Karpas-422 (cell line): ENCODE results near the gene ROR1. TPM values are rescaled to one million over a fixed set of nuclear protein-coding genes. Genes with fewer than 3 reads are reported as not detected.

Experiments used
- DNase-seq: peaks from one replicate; pipeline ENCODE4 v3.0.0-alpha.2; 2015
- H2AFZ ChIP-seq: fragments of 200-600 bp; sonication (generic); 2 replicates; pipeline ENCODE4 v1.6.1; 2014; ENCODE audit warnings: antibody characterized with exemption, low read length, mixed read lengths
- H3K27ac ChIP-seq: fragments of 200-600 bp; sonication (generic); 2 replicates; pipeline ENCODE4 v1.5.1; 2014; ENCODE audit warnings: mild to moderate bottlenecking, low read length, moderate library complexity
- H3K27me3 ChIP-seq: fragments of 200-600 bp; sonication (generic); 2 replicates; pipeline ENCODE4 v1.6.1; 2014; ENCODE audit warnings: low read length, mixed read lengths
- H3K36me3 ChIP-seq: fragments of 200-600 bp; sonication (generic); 2 replicates; pipeline ENCODE4 v1.6.1; 2014; ENCODE audit warnings: low read length, mixed read lengths; ENCODE audit not compliant: insufficient read depth
- H3K4me1 ChIP-seq: fragments of 200-600 bp; sonication (generic); 2 replicates; pipeline ENCODE4 v1.6.1; 2014; ENCODE audit warnings: mild to moderate bottlenecking, low read length, mixed read lengths
- H3K4me2 ChIP-seq: fragments of 200-600 bp; sonication (generic); 2 replicates; pipeline ENCODE4 v1.6.1; 2014; ENCODE audit warnings: low read length, low read depth, mild to moderate bottlenecking; ENCODE audit not compliant: poor library complexity, severe bottlenecking
- H3K4me3 ChIP-seq: fragments of 200-600 bp; sonication (generic); 2 replicates; pipeline ENCODE4 v1.5.1; 2014; ENCODE audit warnings: mild to moderate bottlenecking, antibody characterized with exemption, low read length, mixed read lengths
- H3K79me2 ChIP-seq: fragments of 200-600 bp; sonication (generic); 2 replicates; pipeline ENCODE4 v1.6.1; 2014; ENCODE audit warnings: mild to moderate bottlenecking, low read length, mixed read lengths
- H3K9ac ChIP-seq: fragments of 200-600 bp; sonication (generic); 2 replicates; pipeline ENCODE4 v1.6.0; 2014; ENCODE audit warnings: low read length
- H3K9me2 ChIP-seq: fragments of 200-600 bp; sonication (generic), shearing (Covaris generic); replicated peaks from 2 replicates; pipeline ENCODE4 v1.6.0; 2014; ENCODE audit warnings: mild to moderate bottlenecking, low read length, moderate library complexity; ENCODE audit not compliant: insufficient read depth
- H3K9me3 ChIP-seq: fragments of 300-700, 200-600 bp; sonication (generic); 2 replicates; pipeline ENCODE4 v1.6.1; 2014; ENCODE audit warnings: low read length, mixed read lengths
- H4K20me1 ChIP-seq: fragments of 200-600 bp; sonication (generic); 2 replicates; pipeline ENCODE4 v1.6.1; 2014; ENCODE audit warnings: mild to moderate bottlenecking, antibody characterized with exemption, low read length, low read depth; ENCODE audit not compliant: insufficient read depth
- total RNA-seq: library from RNA; depleted of rRNA; stranded (reverse); fragments of >200 nt; shearing (Covaris generic); gene quantifications from 2 replicates; pipeline ENCODE4 v1.2.3, GENCODE V29; 2014; ENCODE audit warnings: low replicate concordance

ROR1 gene
- total RNA-seq, 1 experiment from 2014 or later, result not detected

DNA sequence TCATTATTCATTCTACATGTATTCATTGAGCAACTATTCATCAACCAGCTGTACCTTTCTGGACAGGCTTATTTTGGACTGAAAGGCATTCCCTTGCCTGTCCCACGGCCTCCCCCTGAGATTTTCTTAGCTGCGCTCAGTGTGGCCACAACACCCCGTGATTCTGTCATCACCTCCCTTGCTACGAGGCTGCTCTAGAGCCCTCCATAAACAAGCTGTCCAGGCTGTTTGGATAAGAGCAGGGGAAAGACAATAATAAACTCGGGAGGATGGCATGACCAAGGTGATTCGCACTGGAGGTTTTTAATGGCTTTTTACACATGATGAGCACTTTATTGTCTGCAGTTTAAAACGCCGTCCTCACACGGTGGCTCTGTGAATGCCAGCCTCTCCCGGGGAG, 139.7 kb downstream of the ROR1 start:
- no peak overlapping the region for H3K4me2 ChIP-seq
- no peaks in the 10 kb centered on the region for H3K79me2 ChIP-seq
- no peak overlapping the region for H2AFZ ChIP-seq
- no peak overlapping the region for H3K27ac ChIP-seq
- H3K9me2 ChIP-seq, result no peaks in the 10 kb centered on the region
- no peaks in the 10 kb centered on the region for H3K9me3 ChIP-seq
- no peaks in the 10 kb centered on the region for H3K4me1 ChIP-seq
- H3K4me3 ChIP-seq, result no peak overlapping the region
- no peaks in the 10 kb centered on the region for H3K27me3 ChIP-seq
- H3K9ac ChIP-seq, result no peak overlapping the region
- DNase-seq, result no peak
- no peaks in the 10 kb centered on the region for H3K36me3 ChIP-seq
- no peaks in the 10 kb centered on the region for H4K20me1 ChIP-seq

DNA sequence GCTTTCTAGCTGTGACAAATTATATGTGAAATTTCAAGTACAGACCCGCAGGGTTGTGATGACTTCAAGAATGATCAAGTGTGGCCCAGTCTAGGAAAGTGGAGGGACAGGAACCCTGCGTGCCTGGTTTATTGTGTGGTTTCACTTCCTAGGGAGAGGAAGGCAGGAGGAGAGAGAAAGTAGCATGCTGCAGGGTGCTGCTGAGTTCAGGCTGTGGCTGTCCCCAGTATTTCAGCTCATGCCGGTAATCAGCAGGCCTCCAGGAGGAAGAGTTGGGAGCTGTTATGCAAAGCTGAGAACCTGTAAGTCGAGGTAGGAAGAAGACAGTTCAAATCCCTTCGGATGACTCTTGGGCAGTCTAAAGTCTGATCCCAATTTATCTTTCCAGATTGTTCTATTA, 140.4 kb downstream of the ROR1 start:
- Histone ChIP-seq H4K20me1 (no peaks in the 10 kb centered on the region), H3K9me3 (no peaks in the 10 kb centered on the region), H3K36me3 (no peaks in the 10 kb centered on the region), H2AFZ (no peak overlapping the region), H3K27me3 (no peaks in the 10 kb centered on the region), H3K27ac (no peak overlapping the region), H3K79me2 (no peaks in the 10 kb centered on the region), H3K4me2 (no peak overlapping the region), H3K4me3 (no peak overlapping the region), H3K9ac (no peak overlapping the region), H3K9me2 (no peaks in the 10 kb centered on the region), H3K4me1 (no peaks in the 10 kb centered on the region)
- DNase-seq, result no peak

DNA sequence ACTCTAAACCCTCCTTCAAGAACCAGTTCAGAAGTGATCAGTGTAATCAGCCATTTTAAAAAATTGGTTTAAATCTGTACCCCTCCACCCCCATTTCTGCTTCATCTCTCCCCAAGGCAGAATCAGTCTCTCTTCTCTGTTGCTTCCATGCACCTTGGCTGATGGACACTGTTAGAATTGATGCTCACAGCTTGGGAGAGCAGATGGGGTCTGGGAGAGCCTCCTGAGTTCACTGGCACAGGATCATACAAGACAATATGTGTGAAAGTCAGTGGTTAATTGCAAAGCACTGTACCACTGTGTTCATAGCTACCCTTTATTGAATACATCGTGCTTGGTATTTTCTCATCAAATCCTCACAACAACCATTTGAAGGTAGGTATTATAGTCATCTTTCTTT, 140.9 kb downstream of the ROR1 start:
- no peak overlapping the region for H3K27ac ChIP-seq
- no peaks in the 10 kb centered on the region for H3K9me2 ChIP-seq
- no peak for DNase-seq
- no peak overlapping the region for H3K9ac ChIP-seq
- H3K4me3 ChIP-seq, result no peak overlapping the region
- no peaks in the 10 kb centered on the region for H3K4me1 ChIP-seq
- H3K9me3 ChIP-seq, result no peaks in the 10 kb centered on the region
- no peaks in the 10 kb centered on the region for H3K36me3 ChIP-seq
- H3K4me2 ChIP-seq, result no peak overlapping the region
- no peaks in the 10 kb centered on the region for H3K79me2 ChIP-seq
- no peaks in the 10 kb centered on the region for H4K20me1 ChIP-seq
- no peaks in the 10 kb centered on the region for H3K27me3 ChIP-seq
- H2AFZ ChIP-seq, result no peak overlapping the region

DNA sequence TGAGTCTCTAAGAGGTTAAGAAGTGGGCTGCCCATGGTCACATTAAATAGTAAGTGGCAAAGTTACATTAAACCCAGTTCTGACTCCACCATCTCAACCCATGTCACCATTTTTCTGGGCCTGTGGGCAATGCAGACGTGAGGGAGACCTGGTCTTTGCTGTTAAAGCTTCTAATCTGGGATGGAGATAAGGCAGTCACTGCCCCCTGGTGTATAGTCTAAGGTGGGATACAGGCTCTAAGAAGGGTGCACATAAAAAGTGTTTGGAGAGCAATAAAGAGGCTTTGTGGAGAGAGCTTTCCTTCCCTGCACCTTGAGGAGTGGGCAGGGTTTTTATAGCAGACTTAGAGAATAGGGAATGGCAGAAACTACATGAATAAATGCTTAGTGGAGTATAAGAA, 141.3 kb downstream of the ROR1 start:
- Histone ChIP-seq H3K4me3 (no peak overlapping the region), H2AFZ (no peak overlapping the region), H3K4me2 (no peak overlapping the region)

DNA sequence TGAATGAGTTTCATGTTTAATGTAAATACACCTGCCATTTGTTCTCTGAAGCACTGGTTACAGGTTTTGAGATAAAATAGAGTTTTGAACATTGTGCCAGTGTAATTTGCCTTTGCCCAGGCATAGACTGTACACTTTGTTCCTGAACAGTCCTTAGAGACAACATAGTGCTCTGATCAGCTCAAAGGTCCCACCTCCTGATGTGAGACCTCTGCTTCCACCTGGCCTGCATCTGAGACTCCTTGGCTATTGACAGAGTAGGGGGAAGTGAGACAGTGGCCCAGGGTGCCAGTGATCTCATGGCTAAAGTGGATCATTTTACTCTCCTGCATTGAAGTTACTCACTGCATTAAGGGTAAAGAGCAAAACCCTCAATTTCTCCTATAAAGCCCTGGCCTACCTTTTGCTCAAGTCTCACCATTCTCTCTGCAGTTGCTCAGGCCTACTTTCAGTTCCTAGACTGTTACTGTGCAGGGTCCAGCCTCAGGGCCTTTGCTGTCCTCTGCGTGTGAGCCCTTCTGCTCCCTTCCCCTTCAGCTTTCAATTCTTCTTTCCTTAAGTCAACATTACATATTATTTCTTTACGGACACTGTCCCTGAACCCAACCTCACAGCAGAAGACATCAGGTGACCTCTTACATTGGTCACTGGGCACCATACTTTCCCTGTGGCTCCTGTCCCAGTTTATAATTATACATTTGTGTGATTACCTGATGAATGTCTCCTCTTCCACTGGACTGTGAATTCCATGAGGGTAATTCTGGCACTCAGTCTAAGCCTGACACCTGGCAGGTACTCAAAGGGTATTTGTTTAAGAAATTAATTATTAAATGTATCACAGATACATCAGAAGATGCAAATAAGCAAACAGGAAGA, 142.9 kb downstream of the ROR1 start:
- Histone ChIP-seq H3K4me3 (no peak overlapping the region), H4K20me1 (no peaks in the 10 kb centered on the region), H3K4me1 (no peaks in the 10 kb centered on the region), H3K4me2 (no peak overlapping the region), H3K27ac (no peak overlapping the region), H3K27me3 (no peaks in the 10 kb centered on the region), H3K9me3 (no peaks in the 10 kb centered on the region), H3K9me2 (no peaks in the 10 kb centered on the region), H3K36me3 (no peaks in the 10 kb centered on the region), H2AFZ (no peak overlapping the region), H3K9ac (no peak overlapping the region), H3K79me2 (no peaks in the 10 kb centered on the region)
- no peak for DNase-seq

More for the DNA sequence above, 141.3 kb downstream of the ROR1 start:
- H3K36me3 ChIP-seq, result no peaks in the 10 kb centered on the region
- H3K9me3 ChIP-seq, result no peaks in the 10 kb centered on the region
- no peak overlapping the region for H3K27ac ChIP-seq
- H3K9me2 ChIP-seq, result no peaks in the 10 kb centered on the region
- H3K9ac ChIP-seq, result no peak overlapping the region
- DNase-seq, result peak; percentile 64
- no peaks in the 10 kb centered on the region for H4K20me1 ChIP-seq
- H3K4me1 ChIP-seq, result no peaks in the 10 kb centered on the region
- no peaks in the 10 kb centered on the region for H3K79me2 ChIP-seq
- no peaks in the 10 kb centered on the region for H3K27me3 ChIP-seq

DNA sequence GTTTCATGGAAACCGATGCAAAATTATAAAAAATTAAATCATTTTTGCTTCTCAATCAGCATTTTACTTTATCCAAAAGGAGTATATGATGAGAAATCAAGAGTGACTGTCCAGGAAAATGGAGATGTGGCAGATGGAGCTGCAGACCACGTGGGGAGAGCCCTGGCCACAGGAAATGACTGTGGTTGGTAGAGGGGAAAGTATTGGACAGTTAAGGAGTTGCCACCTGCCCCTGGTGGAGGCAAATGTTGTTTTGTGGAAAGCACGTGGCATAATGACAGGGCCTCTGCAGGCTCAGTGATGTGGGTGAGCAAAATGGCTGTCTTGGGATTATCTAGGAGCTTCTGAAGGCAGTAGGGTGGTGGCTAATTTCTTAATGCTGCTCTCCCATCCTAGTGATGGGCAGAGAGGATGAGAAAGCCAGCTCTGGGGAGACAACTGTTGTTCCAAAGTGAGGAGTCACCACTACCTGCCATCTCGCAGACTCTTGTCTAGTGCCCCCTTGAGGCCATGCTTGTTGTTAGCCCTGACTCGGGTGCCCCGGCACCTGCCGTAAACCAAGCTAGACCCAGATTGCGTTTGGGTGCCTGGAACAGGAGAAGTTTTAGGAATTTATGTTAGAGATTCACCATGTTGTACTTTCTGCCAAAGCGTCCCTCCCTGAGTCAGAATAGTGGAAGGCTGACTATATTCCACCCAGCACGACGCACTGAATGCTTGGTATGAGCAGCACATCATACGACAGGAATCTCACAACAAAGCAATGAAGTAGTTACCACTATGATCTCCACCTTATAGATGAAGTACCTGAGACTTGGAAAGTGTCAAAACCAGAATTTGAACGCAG, 144.0 kb downstream of the ROR1 start:
- Histone ChIP-seq H3K27ac (no peak overlapping the region), H3K9me2 (no peaks in the 10 kb centered on the region), H3K9ac (no peak overlapping the region), H2AFZ (no peak overlapping the region), H3K4me1 (no peaks in the 10 kb centered on the region), H3K27me3 (no peaks in the 10 kb centered on the region), H3K4me3 (no peak overlapping the region), H3K4me2 (no peak overlapping the region), H3K79me2 (no peaks in the 10 kb centered on the region), H3K36me3 (no peaks in the 10 kb centered on the region), H3K9me3 (no peaks in the 10 kb centered on the region), H4K20me1 (no peaks in the 10 kb centered on the region)
- DNase-seq, result peak; percentile 78

DNA sequence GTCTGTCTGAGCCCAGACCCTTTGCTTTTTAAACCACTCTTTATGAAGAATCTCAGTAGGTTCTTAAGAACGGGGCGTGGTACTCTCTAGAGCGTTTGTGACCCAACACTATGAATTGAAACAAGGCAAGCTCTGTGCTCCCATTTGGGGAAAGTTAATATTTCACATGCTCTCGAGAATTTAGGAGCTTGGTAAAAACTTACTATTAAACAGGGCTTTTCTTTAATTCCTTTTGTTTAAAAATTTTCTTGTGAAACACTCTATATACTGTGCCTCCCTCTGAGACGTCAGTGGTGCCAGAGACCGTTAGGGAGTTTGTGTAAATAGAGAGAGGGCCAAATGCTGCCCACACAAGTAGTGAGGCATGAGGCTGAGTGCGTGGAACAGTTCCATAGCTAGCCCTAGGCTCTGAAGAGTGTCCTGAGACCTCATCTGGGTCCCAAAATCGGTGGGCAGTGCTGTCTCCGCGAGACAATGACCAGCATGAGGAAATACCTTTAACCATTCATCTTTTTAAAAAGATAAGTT, 144.7 kb downstream of the ROR1 start:
- Histone ChIP-seq H4K20me1 (no peaks in the 10 kb centered on the region), H3K4me3 (no peak overlapping the region), H3K79me2 (no peaks in the 10 kb centered on the region), H3K9me3 (no peaks in the 10 kb centered on the region), H2AFZ (no peak overlapping the region), H3K36me3 (no peaks in the 10 kb centered on the region), H3K27ac (no peak overlapping the region), H3K9ac (no peak overlapping the region), H3K9me2 (no peaks in the 10 kb centered on the region), H3K27me3 (no peaks in the 10 kb centered on the region), H3K4me1 (no peaks in the 10 kb centered on the region), H3K4me2 (no peak overlapping the region)
- DNase-seq, result no peak
